SIG-M5 (cell line): ENCODE measurements around the gene BMPR1B.

Source experiments
- DNase-seq: peaks from one replicate; lab custom pipeline; 2025; lab: John Stamatoyannopoulos, UW

Gene BMPR1B

GRCh38 chr4:94757192-94758140 is at the start of gene BMPR1B:
TSS of gene BMPR1B (plus strand) at chr4:94757955. CDS start at chr4:95104425, 346,470 bp downstream.
- DNase-seq = no peak

- DNase-seq = no peak
These were observed 46.1 kb upstream of the BMPR1B start for GRCh38 chr4:94711635-94712034.

- no peak for DNase-seq
These were observed 43.2 kb upstream of the BMPR1B start for GRCh38 chr4:94714365-94715160.

- DNase-seq = no peak
These were observed 42.0 kb upstream of the BMPR1B start for GRCh38 chr4:94715726-94716125.

- DNase-seq = no peak
These were observed 36.4 kb upstream of the BMPR1B start for GRCh38 chr4:94721310-94721709.

- no peak for DNase-seq
These were observed 35.5 kb upstream of the BMPR1B start for GRCh38 chr4:94722270-94722669.

- DNase-seq = no peak
These were observed 35.0 kb upstream of the BMPR1B start for GRCh38 chr4:94722748-94723147.

GRCh38 chr4:94724016-94724790 is 33.6 kb upstream of the BMPR1B start:
- DNase-seq = no peak

GRCh38 chr4:94726524-94727123 is 31.1 kb upstream of the BMPR1B start:
- no peak for DNase-seq

- DNase-seq = no peak
These were observed 29.5 kb upstream of the BMPR1B start for GRCh38 chr4:94728056-94728766.

GRCh38 chr4:94732358-94732698 is 25.4 kb upstream of the BMPR1B start:
- no peak for DNase-seq

GRCh38 chr4:94739741-94740140 is 18.0 kb upstream of the BMPR1B start:
- no peak for DNase-seq

- DNase-seq = no peak
These were observed 16.5 kb upstream of the BMPR1B start for GRCh38 chr4:94741304-94741703.

GRCh38 chr4:94743838-94744237 is 13.9 kb upstream of the BMPR1B start:
- no peak for DNase-seq

- no peak for DNase-seq
These were observed 12.9 kb upstream of the BMPR1B start for GRCh38 chr4:94744850-94745249.

- no peak for DNase-seq
These were observed 11.0 kb upstream of the BMPR1B start for GRCh38 chr4:94746746-94747145.

- DNase-seq = no peak
These were observed 465 bp downstream of the BMPR1B start for GRCh38 chr4:94758141-94758699.

- no peak for DNase-seq
These were observed 1.1 kb downstream of the BMPR1B start for GRCh38 chr4:94758700-94759399.

- DNase-seq = no peak
These were observed 2.0 kb downstream of the BMPR1B start for GRCh38 chr4:94759767-94760211.

- no peak for DNase-seq
These were observed 4.6 kb downstream of the BMPR1B start for GRCh38 chr4:94762326-94762725.
